Subcutaneous adipose tissue (tissue), 4 donors: ENCODE measurements around the gene RAB23. TPM values are rescaled to one million over a fixed set of nuclear protein-coding genes. Genes with fewer than 3 reads are reported as not detected.

Source experiments
- total RNA-seq, 4 donors: library from RNA; depleted of rRNA; stranded (reverse); fragments of >200 nt; gene quantifications; one replicate each; pipeline ENCODE4 v1.1.0, GENCODE V29; 2016
- TF ChIP-seq, protein P1 (sequence below): fragments of 450-650 bp; IDR thresholded peaks from one replicate; pipeline ENCODE4 v1.5.1; 2016; ENCODE audit warnings: low read depth, mild to moderate bottlenecking, control low read depth, antibody characterized with exemption, moderate library complexity

Gene RAB23
- 10 to 100 TPM in 2 of 4 donors, 1 to 10 TPM in 2; 6.8 to 24.6 (median 11.3) TPM for total RNA-seq

DNA sequence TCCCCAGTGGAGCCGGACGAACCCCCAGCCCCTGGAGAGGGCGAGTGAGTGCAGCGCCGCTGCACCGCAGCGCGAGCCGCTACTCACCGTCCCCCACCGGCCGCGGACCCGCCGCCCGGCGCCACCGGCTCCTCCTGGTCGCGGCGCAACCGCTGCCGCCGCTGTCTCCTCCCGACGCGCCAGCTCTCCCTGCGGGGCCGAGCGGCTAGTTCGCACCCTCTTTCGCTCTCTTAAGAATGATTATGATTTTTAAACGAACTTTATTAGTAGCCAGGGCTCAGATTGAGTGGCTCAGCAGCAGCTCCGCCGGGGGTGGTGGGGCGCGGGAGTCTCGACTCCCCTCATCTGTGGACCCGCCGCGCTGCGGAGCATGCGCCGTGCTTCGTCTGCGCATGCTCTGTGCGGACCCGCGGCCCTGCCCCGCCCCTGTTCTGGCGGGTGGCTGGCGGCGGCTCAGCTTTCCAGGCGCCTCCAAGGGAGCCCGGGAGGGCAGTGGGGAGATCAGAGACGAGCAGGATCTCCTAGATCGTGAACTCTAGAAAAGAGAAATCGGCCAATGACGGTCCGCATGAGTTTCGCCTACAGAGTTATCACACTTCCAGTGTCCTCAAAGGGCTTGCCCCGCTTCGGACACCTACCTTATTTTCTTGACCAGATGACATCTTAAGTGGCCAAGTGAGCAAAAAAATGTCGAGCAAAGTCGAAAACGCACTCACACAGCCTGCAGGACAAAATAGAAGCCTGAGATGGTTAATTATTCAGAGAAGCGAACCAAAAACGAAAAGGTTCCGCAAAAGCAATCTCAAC lies at the start of gene RAB23:
Gene RAB23 (minus strand): TSS at position 372 of the 807 bp plus-strand sequence. CDS start 11,927 bp downstream, outside the sequence.
- TF ChIP-seq, protein P1, sequence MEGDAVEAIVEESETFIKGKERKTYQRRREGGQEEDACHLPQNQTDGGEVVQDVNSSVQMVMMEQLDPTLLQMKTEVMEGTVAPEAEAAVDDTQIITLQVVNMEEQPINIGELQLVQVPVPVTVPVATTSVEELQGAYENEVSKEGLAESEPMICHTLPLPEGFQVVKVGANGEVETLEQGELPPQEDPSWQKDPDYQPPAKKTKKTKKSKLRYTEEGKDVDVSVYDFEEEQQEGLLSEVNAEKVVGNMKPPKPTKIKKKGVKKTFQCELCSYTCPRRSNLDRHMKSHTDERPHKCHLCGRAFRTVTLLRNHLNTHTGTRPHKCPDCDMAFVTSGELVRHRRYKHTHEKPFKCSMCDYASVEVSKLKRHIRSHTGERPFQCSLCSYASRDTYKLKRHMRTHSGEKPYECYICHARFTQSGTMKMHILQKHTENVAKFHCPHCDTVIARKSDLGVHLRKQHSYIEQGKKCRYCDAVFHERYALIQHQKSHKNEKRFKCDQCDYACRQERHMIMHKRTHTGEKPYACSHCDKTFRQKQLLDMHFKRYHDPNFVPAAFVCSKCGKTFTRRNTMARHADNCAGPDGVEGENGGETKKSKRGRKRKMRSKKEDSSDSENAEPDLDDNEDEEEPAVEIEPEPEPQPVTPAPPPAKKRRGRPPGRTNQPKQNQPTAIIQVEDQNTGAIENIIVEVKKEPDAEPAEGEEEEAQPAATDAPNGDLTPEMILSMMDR = no peak

DNA sequence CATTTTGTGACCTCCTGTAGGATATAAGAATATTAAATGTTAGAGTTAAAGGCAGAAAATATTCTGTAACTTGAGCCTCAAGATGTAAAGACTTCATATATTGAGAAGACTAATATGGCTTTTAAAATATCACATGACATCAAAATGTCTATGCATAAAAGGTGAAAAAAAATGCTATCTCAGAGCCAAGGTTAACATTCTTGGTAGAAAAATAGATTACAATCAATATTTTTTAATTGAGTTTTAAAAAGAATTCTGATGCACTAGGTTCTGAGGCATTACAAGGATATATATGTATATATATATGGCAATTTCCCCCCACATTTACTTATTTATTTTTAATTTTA lies 46.2 kb upstream of the RAB23 start:
- TF ChIP-seq, protein P1 = no peak

- TF ChIP-seq, protein P1 = no peak
Measured at GRCh38 chr6:57267586-57268293, 45.6 kb upstream of the RAB23 start.

GRCh38 chr6:57265755-57266221 lies 43.7 kb upstream of the RAB23 start:
- TF ChIP-seq, protein P1 = no peak

DNA sequence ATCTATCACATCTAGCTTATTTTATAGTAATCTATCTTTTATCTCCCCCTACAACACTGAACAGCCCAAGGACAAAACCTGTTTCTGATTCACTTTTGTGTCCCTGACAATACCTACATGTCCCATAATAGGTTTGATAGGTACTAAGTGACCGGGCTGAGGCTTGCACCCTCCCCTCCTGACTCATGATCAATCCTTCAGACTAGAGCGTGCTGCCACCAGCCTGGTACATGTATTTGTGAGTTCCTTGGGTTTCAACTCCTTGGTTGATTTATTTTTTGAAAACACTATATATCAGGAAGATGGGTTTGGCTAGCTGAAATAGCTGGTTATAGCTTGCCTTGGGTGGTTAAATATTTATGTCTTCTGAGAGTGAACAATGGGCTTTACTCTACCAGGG lies 41.6 kb upstream of the RAB23 start:
- TF ChIP-seq, protein P1 = no peak

DNA sequence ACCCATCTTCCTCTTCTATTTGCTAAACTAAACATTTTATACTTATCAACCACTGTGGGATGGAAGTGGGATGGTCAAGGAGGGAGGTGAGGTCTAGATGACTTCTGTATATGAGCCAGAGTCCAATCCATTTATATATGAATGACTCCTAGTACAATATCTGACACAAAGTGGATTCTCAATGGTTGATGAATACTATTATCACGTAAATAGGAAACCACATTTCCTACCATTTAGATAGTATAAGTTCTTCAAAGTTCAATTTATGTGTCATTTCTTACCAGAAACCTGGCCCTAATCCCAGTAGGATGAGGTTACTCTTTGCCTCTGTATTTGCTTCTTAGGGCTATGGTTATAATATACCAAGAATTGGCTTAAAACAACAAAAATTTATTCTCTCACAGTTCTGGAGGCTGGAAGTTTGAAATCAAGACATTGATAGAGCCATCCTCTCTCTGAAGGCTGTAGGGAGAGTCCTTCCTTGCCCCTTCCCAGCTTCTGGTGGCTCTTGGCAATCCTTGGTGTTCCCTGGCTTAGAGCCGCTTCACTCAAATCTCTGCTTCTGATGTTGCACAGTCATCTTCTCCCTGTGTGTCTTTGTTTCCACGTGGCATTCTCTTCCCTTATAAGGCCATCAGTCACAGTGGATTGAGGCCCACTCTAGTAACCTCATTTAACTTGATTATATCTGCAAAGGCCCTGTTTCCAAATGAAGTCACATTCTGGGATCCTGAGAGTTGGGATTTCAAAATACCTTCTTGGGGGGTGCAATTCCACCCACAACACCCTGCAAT lies 41.0 kb upstream of the RAB23 start:
- TF ChIP-seq, protein P1 = no peak

DNA sequence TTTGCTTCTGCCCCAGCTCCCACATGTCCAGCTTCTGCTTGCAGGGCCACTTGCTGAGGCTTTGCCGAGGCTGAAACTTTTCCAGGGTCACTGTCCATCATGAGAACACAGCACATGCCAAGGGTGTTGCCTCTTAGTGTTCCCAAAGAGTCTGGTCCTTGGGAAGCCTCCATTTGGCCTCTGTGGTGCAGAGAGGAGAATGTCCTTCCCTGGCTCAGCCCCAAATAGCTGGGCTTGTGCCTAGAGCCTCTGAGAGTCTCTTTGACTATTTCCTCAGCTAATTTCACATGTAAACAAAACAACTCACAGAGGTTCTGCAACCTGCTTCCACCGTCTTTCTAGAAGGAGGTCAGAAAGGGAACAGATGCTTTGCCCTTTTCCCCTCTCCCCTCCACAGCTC lies 40.4 kb upstream of the RAB23 start:
- TF ChIP-seq, protein P1 = no peak
